ENCODE measurements around the gene PBX3.

PBX3 gene

GRCh38 chr9:125990186-125990792, 243.1 kb downstream of the PBX3 start:
- no peak for TF ChIP-seq CTCF (IDR thresholded peaks at IDR 0.05)

GRCh38 chr9:125990793-125991220, 243.6 kb downstream of the PBX3 start:
- no peak for TF ChIP-seq CTCF (IDR thresholded peaks at IDR 0.05)

GRCh38 chr9:125991886-125992529, 244.8 kb downstream of the PBX3 start:
- no peak for TF ChIP-seq CTCF (IDR thresholded peaks at IDR 0.05)

- TF ChIP-seq CTCF (IDR thresholded peaks at IDR 0.05), result no peak
Observed at GRCh38 chr9:125992557-125992956, 245.4 kb downstream of the PBX3 start.

- TF ChIP-seq CTCF (IDR thresholded peaks at IDR 0.05), result no peak
Observed at GRCh38 chr9:125993466-125993865, 246.3 kb downstream of the PBX3 start.

GRCh38 chr9:125994066-125994943, 247.1 kb downstream of the PBX3 start:
- no peak for TF ChIP-seq CTCF (IDR thresholded peaks at IDR 0.05)

- no peak for TF ChIP-seq CTCF (IDR thresholded peaks at IDR 0.05)
Observed at GRCh38 chr9:125995006-125995405, 247.8 kb downstream of the PBX3 start.

Measured in LNCAP (cell line).